ENCODE data around the gene USP17L26. TPM values are rescaled to one million over a fixed set of nuclear protein-coding genes. Genes with fewer than 3 reads are reported as not detected.
"Not testable (repeated sequence)": the region's sequence is repeated elsewhere in the genome, so short reads cannot be mapped to it uniquely, and the experiment has no call there.

The USP17L26 gene
- total and polyA plus RNA-seq, 10 of the 15 experiments (the other 5 are each of a cell fraction or from before 2014, with no cell fraction given) = not detected

- POLR2A ChIA-PET; H3K9me3 ChIP-seq (replicated peaks; ENCODE audit: control insufficient read depth, insufficient read depth, low read length); H2AFZ ChIP-seq (ENCODE audit: control insufficient read depth, low read depth, low read length); H3K4me1 ChIP-seq (ENCODE audit: control insufficient read depth, insufficient read depth, low read length); DNase-seq (ENCODE audit: low read depth, low spot score); H3K27me3 ChIP-seq (replicated peaks in 1 of 2; ENCODE audit: control insufficient read depth in 2 of 2, insufficient read depth in 2 of 2, low read length in 1 of 2); H3K9ac ChIP-seq (ENCODE audit: control insufficient read depth, insufficient read depth, low read length); SMC1A ChIA-PET (ENCODE audit: uncharacterized antibody, unreplicated experiment); in situ Hi-C loops (cut with MboI); H3K36me3 ChIP-seq (ENCODE audit: control insufficient read depth in 2 of 2, insufficient read depth in 2 of 2, low read length in 1 of 2); FAIRE-seq; ATAC-seq; intact Hi-C loops (cut with micrococcal nuclease; ENCODE audit: unreplicated experiment); H3K79me2 ChIP-seq (ENCODE audit: control insufficient read depth, insufficient read depth, low read length); CTCF ChIA-PET; H4K20me1 ChIP-seq (ENCODE audit: control insufficient read depth, insufficient read depth); RAD21 ChIA-PET (ENCODE audit: unreplicated experiment); H3K4me2 ChIP-seq (ENCODE audit: control insufficient read depth, insufficient read depth); H3K27ac ChIP-seq (ENCODE audit: control insufficient read depth, insufficient read depth); H3K4me3 ChIP-seq; BruUV-seq (replicated peaks): not testable (repeated sequence)
- WGBS (ENCODE audit: insufficient coverage, insufficient replicate concordance, low lambda C conversion rate, missing lambda C conversion rate) = no CpG with 5 or more reads among the region's 18 CpGs
These were observed 16.4 kb downstream of the USP17L26 start for GRCh38 chr4:9350866-9351265.

GRCh38 chr4:9353338-9353737 is 18.9 kb downstream of the USP17L26 start, which contains the start of gene USP17L29:
Gene USP17L29 (plus strand): TSS chr4:9353638. CDS start chr4:9353638, 0 bp downstream.
- not testable (repeated sequence) for FAIRE-seq

GRCh38 chr4:9362829-9363228 is 28.4 kb downstream of the USP17L26 start, which contains the start of gene USP17L30:
Gene USP17L30 (plus strand): TSS chr4:9363129. CDS start chr4:9363129, 0 bp downstream.
- H3K27ac ChIP-seq (ENCODE audit: control insufficient read depth, insufficient read depth); H3K79me2 ChIP-seq (ENCODE audit: control insufficient read depth, insufficient read depth, low read length); H4K20me1 ChIP-seq (ENCODE audit: control insufficient read depth, insufficient read depth); H3K4me3 ChIP-seq; SMC1A ChIA-PET (ENCODE audit: uncharacterized antibody, unreplicated experiment); H3K4me1 ChIP-seq (ENCODE audit: control insufficient read depth, insufficient read depth, low read length); H2AFZ ChIP-seq (ENCODE audit: control insufficient read depth, low read depth, low read length); DNase-seq (ENCODE audit: low read depth, low spot score); BruUV-seq (replicated peaks); in situ Hi-C loops (cut with MboI); ATAC-seq; RAD21 ChIA-PET (ENCODE audit: unreplicated experiment); H3K9me3 ChIP-seq (replicated peaks; ENCODE audit: control insufficient read depth, insufficient read depth, low read length); H3K36me3 ChIP-seq (ENCODE audit: control insufficient read depth in 2 of 2, insufficient read depth in 2 of 2, low read length in 1 of 2); H3K4me2 ChIP-seq (ENCODE audit: control insufficient read depth, insufficient read depth); POLR2A ChIA-PET; H3K9ac ChIP-seq (ENCODE audit: control insufficient read depth, insufficient read depth, low read length); FAIRE-seq; intact Hi-C loops (cut with micrococcal nuclease; ENCODE audit: unreplicated experiment); H3K27me3 ChIP-seq (replicated peaks in 1 of 2; ENCODE audit: control insufficient read depth in 2 of 2, insufficient read depth in 2 of 2, low read length in 1 of 2); CTCF ChIA-PET: not testable (repeated sequence)
- WGBS (ENCODE audit: insufficient coverage, insufficient replicate concordance, low lambda C conversion rate, missing lambda C conversion rate) = no CpG with 5 or more reads among the region's 15 CpGs

More at GRCh38 chr4:9353338-9353737, 18.9 kb downstream of the USP17L26 start, which contains the start of gene USP17L29:
- RAD21 ChIA-PET (ENCODE audit: unreplicated experiment); in situ Hi-C loops (cut with MboI); H2AFZ ChIP-seq (ENCODE audit: control insufficient read depth, low read depth, low read length); H3K27ac ChIP-seq (ENCODE audit: control insufficient read depth, insufficient read depth); CTCF ChIA-PET; POLR2A ChIA-PET; intact Hi-C loops (cut with micrococcal nuclease; ENCODE audit: unreplicated experiment); H3K9me3 ChIP-seq (replicated peaks; ENCODE audit: control insufficient read depth, insufficient read depth, low read length); H4K20me1 ChIP-seq (ENCODE audit: control insufficient read depth, insufficient read depth); H3K36me3 ChIP-seq (ENCODE audit: control insufficient read depth in 2 of 2, insufficient read depth in 2 of 2, low read length in 1 of 2); ATAC-seq; H3K4me1 ChIP-seq (ENCODE audit: control insufficient read depth, insufficient read depth, low read length); H3K4me2 ChIP-seq (ENCODE audit: control insufficient read depth, insufficient read depth); H3K79me2 ChIP-seq (ENCODE audit: control insufficient read depth, insufficient read depth, low read length); DNase-seq (ENCODE audit: low read depth, low spot score); H3K4me3 ChIP-seq; H3K9ac ChIP-seq (ENCODE audit: control insufficient read depth, insufficient read depth, low read length); SMC1A ChIA-PET (ENCODE audit: uncharacterized antibody, unreplicated experiment); BruUV-seq (replicated peaks); H3K27me3 ChIP-seq (replicated peaks in 1 of 2; ENCODE audit: control insufficient read depth in 2 of 2, insufficient read depth in 2 of 2, low read length in 1 of 2): not testable (repeated sequence)
- WGBS (ENCODE audit: insufficient coverage, insufficient replicate concordance, low lambda C conversion rate, missing lambda C conversion rate) = no CpG with 5 or more reads among the region's 15 CpGs

- H3K36me3 ChIP-seq (ENCODE audit: control insufficient read depth in 2 of 2, insufficient read depth in 2 of 2, low read length in 1 of 2); RAD21 ChIA-PET (ENCODE audit: unreplicated experiment); H3K9ac ChIP-seq (ENCODE audit: control insufficient read depth, insufficient read depth, low read length); ATAC-seq; H3K4me1 ChIP-seq (ENCODE audit: control insufficient read depth, insufficient read depth, low read length); H4K20me1 ChIP-seq (ENCODE audit: control insufficient read depth, insufficient read depth); H3K4me2 ChIP-seq (ENCODE audit: control insufficient read depth, insufficient read depth); SMC1A ChIA-PET (ENCODE audit: uncharacterized antibody, unreplicated experiment); BruUV-seq (replicated peaks); H3K4me3 ChIP-seq; POLR2A ChIA-PET; H3K27ac ChIP-seq (ENCODE audit: control insufficient read depth, insufficient read depth); H3K79me2 ChIP-seq (ENCODE audit: control insufficient read depth, insufficient read depth, low read length); CTCF ChIA-PET; H3K27me3 ChIP-seq (replicated peaks in 1 of 2; ENCODE audit: control insufficient read depth in 2 of 2, insufficient read depth in 2 of 2, low read length in 1 of 2); intact Hi-C loops (cut with micrococcal nuclease; ENCODE audit: unreplicated experiment); H2AFZ ChIP-seq (ENCODE audit: control insufficient read depth, low read depth, low read length); FAIRE-seq; DNase-seq (ENCODE audit: low read depth, low spot score); H3K9me3 ChIP-seq (replicated peaks; ENCODE audit: control insufficient read depth, insufficient read depth, low read length); in situ Hi-C loops (cut with MboI): not testable (repeated sequence)
- WGBS (ENCODE audit: insufficient coverage, insufficient replicate concordance, low lambda C conversion rate, missing lambda C conversion rate) = 11% methylated on average over 1 of the region's 1 CpG
These were observed 45.4 kb downstream of the USP17L26 start for GRCh38 chr4:9379881-9380280.
